ENCODE results near the gene GRM2. TPM values are rescaled to one million over a fixed set of nuclear protein-coding genes. Genes with fewer than 3 reads are reported as not detected.
A peak's percentile ranks its signal among the peaks of the same experiment; 100 is the strongest.
"Not testable (repeated sequence)": the region's sequence is repeated elsewhere in the genome, so short reads cannot be mapped to it uniquely, and the experiment has no call there.

Gene GRM2
- total and polyA plus RNA-seq, 8 donors = 0.09 to 0.51 (median 0.21) TPM

GRCh38 chr3:51747840-51748239, 41.0 kb downstream of the GRM2 start:
- ATAC-seq (no peak), DNase-seq (no peak), FAIRE-seq (no peak)
- Histone ChIP-seq H3K4me3 (no peak overlapping the region), H3K36me3 (no peaks in the 10 kb centered on the region), H3K4me1 (no peaks in the 10 kb centered on the region), H3K27ac (no peak overlapping the region), H3K9me3 (no peaks in the 10 kb centered on the region), H3K27me3 (no peaks in the 10 kb centered on the region)
- no peak for TF ChIP-seq CTCF (IDR thresholded peaks at IDR 0.05)
- intact Hi-C loops (cut with DNase I) = no loop called here

- Histone ChIP-seq H3K4me3 (no peak overlapping the region), H3K27me3 (no peaks in the 10 kb centered on the region), H3K9me3 (no peaks in the 10 kb centered on the region), H3K36me3 (no peaks in the 10 kb centered on the region), H3K27ac (no peak overlapping the region), H3K4me1 (no peaks in the 10 kb centered on the region)
- ATAC-seq (no peak), FAIRE-seq (no peak), DNase-seq (no peak)
- TF ChIP-seq CTCF (IDR thresholded peaks at IDR 0.05) = no peak
- WGBS, 2 donors = 42 to 49% methylated on average over 1 of the region's 1 CpG
- intact Hi-C loops (cut with DNase I) = no loop called here
These were observed 41.5 kb downstream of the GRM2 start for GRCh38 chr3:51748327-51748726.

GRCh38 chr3:51750878-51751277, 44.0 kb downstream of the GRM2 start:
- H3K9me3 ChIP-seq = no peaks in the 10 kb centered on the region
- H3K27me3 ChIP-seq = no peaks in the 10 kb centered on the region
- no peaks in the 10 kb centered on the region for H3K36me3 ChIP-seq
- no peak for DNase-seq
- H3K27ac ChIP-seq = no peak overlapping the region
- H3K4me1 ChIP-seq = no peaks in the 10 kb centered on the region
- no peak overlapping the region for H3K4me3 ChIP-seq
- no peak for FAIRE-seq
- no peak for TF ChIP-seq CTCF (IDR thresholded peaks at IDR 0.05)
- no peak for ATAC-seq
- intact Hi-C loops (cut with DNase I) = no loop called here
- 90 to 98% methylated on average over 1 of the region's 1 CpG for WGBS, 2 donors

- intact Hi-C loops (cut with DNase I) = no loop called here
- Histone ChIP-seq H3K36me3 (no peaks in the 10 kb centered on the region), H3K9me3 (no peaks in the 10 kb centered on the region), H3K27ac (no peak overlapping the region), H3K4me3 (no peak overlapping the region), H3K27me3 (no peaks in the 10 kb centered on the region), H3K4me1 (no peaks in the 10 kb centered on the region)
- FAIRE-seq (no peak), ATAC-seq (no peak), DNase-seq (no peak)
- 89 to 93% methylated on average over 2 of the region's 2 CpGs for WGBS, 2 donors
- no peak for TF ChIP-seq CTCF (IDR thresholded peaks at IDR 0.05)
These were observed 44.4 kb downstream of the GRM2 start for GRCh38 chr3:51751287-51751686.

- peak overlapping the region in 1 of 4 donors; percentile 64 for H3K27ac ChIP-seq
- peak overlapping the region in 2 of 4 donors; percentile 25 to 28 for H3K4me3 ChIP-seq
- DNase-seq (peak in 2 of 6 donors; percentile 20 to 25), ATAC-seq (peak; percentile 87 to 94 (median 92))
- FAIRE-seq; intact Hi-C loops (cut with DNase I); H3K4me1 ChIP-seq; H3K9me3 ChIP-seq; H3K27me3 ChIP-seq; H3K36me3 ChIP-seq: not testable (repeated sequence)
- WGBS, 2 donors = 36 to 45% methylated on average over 13 of the region's 13 CpGs
These were observed 47.2 kb downstream of the GRM2 start for GRCh38 chr3:51753763-51754750.
